Measurements from ENCODE around the gene RXFP1.

DNA sequence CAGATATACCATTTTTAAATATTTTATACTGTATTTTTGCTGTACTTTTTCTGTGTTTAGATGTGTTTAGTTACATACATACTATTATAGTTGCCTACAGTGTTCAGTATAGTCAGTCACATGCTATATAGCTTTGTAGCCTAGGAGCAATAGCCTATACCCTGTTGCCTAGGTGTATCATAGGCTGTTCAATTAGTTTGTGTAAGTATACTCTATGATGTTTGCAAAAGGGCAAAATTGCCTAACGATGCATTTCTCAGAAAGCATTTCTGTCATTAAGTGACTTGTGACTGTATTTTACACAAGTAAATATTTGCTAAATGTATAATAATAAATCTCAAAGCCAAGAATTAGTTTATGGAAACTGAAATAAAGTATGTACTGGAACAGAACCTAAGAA lies 159.9 kb downstream of the RXFP1 start:
- no peak for TF ChIP-seq POLR2A (IDR thresholded peaks at IDR 0.05)
- TF ChIP-seq, protein P1, sequence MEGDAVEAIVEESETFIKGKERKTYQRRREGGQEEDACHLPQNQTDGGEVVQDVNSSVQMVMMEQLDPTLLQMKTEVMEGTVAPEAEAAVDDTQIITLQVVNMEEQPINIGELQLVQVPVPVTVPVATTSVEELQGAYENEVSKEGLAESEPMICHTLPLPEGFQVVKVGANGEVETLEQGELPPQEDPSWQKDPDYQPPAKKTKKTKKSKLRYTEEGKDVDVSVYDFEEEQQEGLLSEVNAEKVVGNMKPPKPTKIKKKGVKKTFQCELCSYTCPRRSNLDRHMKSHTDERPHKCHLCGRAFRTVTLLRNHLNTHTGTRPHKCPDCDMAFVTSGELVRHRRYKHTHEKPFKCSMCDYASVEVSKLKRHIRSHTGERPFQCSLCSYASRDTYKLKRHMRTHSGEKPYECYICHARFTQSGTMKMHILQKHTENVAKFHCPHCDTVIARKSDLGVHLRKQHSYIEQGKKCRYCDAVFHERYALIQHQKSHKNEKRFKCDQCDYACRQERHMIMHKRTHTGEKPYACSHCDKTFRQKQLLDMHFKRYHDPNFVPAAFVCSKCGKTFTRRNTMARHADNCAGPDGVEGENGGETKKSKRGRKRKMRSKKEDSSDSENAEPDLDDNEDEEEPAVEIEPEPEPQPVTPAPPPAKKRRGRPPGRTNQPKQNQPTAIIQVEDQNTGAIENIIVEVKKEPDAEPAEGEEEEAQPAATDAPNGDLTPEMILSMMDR (IDR thresholded peaks at IDR 0.05), result no peak

All from ovary (tissue), 3 donors.